ENCODE data around the gene ST7. TPM values are rescaled to one million over a fixed set of nuclear protein-coding genes. Genes with fewer than 3 reads are reported as not detected.

The ST7 gene
- total and polyA plus RNA-seq, 8 donors: 7.5 to 49.0 (median 16.1) TPM

DNA sequence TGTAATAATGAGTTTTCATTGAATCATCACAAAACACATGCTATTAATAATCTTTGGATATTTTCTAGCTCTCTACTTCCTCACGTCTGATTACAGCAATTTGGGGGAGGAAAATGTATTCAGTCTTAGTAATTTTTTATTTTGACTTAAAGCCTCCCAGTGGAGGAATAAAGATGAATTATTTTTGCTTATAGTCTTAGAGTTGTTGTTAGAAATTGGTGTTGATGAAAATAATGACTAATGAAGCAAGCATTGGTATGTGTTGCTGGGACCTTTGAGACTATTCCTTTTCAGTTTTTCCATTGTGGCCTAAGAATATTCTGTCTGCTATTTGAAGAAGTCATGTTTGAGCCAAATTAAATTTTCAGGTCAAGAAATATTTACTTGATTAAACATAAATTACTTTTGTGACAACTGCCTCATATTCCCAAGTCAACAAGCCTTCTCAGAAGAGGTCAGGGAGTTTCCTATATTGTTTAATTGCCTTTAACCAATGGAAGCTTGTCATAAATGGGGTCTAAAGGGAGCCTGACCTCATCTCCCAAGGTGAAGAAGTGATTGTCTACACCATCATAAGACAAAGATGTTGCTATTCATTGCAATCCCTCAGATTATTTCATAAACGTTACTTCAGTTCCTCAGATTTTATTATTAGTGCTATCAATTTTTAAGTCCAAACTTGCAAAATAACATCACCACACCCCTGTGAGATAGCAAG lies 90.0 kb downstream of the ST7 start:
- intact Hi-C loops (cut with DNase I; ENCODE audit: low total_unique reads): no loop called here
- Histone ChIP-seq H3K4me1 (peaks cover 8 to 33% (median 20%) of the 10 kb centered on the region in 4 donors), H3K4me3 (no peak overlapping the region), H3K27me3 (no peaks in the 10 kb centered on the region), H3K36me3 (no peaks in the 10 kb centered on the region), H3K27ac (no peak overlapping the region), H3K9me3 (no peaks in the 10 kb centered on the region)
- DNase-seq: peak in 1 of 2 donors; percentile 28
- 34 to 62% (median 45%) methylated on average over 2 of the region's 2 CpGs for WGBS, 5 donors
- TF ChIP-seq, protein P1, sequence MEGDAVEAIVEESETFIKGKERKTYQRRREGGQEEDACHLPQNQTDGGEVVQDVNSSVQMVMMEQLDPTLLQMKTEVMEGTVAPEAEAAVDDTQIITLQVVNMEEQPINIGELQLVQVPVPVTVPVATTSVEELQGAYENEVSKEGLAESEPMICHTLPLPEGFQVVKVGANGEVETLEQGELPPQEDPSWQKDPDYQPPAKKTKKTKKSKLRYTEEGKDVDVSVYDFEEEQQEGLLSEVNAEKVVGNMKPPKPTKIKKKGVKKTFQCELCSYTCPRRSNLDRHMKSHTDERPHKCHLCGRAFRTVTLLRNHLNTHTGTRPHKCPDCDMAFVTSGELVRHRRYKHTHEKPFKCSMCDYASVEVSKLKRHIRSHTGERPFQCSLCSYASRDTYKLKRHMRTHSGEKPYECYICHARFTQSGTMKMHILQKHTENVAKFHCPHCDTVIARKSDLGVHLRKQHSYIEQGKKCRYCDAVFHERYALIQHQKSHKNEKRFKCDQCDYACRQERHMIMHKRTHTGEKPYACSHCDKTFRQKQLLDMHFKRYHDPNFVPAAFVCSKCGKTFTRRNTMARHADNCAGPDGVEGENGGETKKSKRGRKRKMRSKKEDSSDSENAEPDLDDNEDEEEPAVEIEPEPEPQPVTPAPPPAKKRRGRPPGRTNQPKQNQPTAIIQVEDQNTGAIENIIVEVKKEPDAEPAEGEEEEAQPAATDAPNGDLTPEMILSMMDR (IDR thresholded peaks at IDR 0.05): no peak
- TF ChIP-seq POLR2AphosphoS5 (IDR thresholded peaks at IDR 0.05) (no peak), POLR2A (IDR thresholded peaks at IDR 0.05) (no peak), EP300 (IDR thresholded peaks at IDR 0.05) (no peak)

DNA sequence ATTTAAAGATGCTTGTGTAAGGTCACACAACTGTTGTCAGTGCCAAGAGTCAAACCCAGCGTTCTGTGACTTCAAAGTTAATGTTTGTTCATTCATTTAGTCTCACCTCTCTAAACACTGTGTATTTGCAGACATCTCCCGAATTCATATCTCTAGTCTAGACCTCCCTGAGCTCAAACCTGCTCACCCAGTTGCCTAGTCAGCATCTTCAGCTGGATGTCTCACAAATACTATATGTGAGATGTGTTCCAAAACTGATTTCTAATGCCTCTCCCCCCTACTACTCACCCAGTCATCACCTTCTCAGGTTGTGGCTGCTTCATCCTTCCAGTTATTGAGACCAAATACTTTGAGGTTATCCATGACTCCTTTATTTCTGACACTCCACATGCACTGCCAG lies 91.4 kb downstream of the ST7 start:
- TF ChIP-seq POLR2AphosphoS5 (IDR thresholded peaks at IDR 0.05): no peak
- no peak for TF ChIP-seq EP300 (IDR thresholded peaks at IDR 0.05)
- TF ChIP-seq POLR2A (IDR thresholded peaks at IDR 0.05): no peak
- TF ChIP-seq, protein P1 (IDR thresholded peaks at IDR 0.05): no peak
- Histone ChIP-seq H3K4me3 (no peak overlapping the region), H3K9me3 (no peaks in the 10 kb centered on the region), H3K36me3 (no peaks in the 10 kb centered on the region), H3K27me3 (no peaks in the 10 kb centered on the region), H3K27ac (no peak overlapping the region), H3K4me1 (peaks cover 8 to 43% (median 25%) of the 10 kb centered on the region in 4 donors)
- DNase-seq: no peak
- intact Hi-C loops (cut with DNase I; ENCODE audit: low total_unique reads): no loop called here
- 58 to 86% (median 66%) methylated on average over 2 of the region's 2 CpGs for WGBS, 5 donors

- WGBS, 5 donors: 78 to 90% (median 84%) methylated on average over 4 of the region's 4 CpGs
Measured at GRCh38 chr7:117045927-117046710, 92.8 kb downstream of the ST7 start.

DNA sequence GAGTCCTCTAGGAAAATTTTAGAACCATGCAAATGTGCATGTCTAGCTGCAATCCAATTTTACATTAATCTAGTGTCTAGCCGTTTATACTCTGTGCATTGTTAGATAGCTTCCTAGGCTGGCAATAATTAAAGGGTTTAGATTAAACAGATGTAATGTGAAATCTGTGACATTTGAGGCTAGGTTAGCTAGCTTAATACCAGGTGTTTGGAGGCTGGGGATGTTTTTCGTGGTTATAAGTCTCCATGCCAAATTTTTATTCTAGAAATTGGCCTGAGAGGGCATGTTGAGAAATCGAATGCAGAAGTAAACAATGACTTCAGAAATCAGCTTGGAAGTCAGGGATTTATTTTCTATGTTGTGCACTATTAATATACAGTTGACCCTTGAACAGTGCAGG lies 94.2 kb downstream of the ST7 start:
- intact Hi-C loops (cut with DNase I; ENCODE audit: low total_unique reads): no loop called here
- H3K27ac ChIP-seq: no peak overlapping the region
- whole genome bisulfite sequencing, 5 donors: 23 to 41% (median 35%) methylated on average over 3 of the region's 3 CpGs

More at GRCh38 chr7:117045927-117046710, 92.8 kb downstream of the ST7 start:
- no peak for DNase-seq
- TF ChIP-seq POLR2A (IDR thresholded peaks at IDR 0.05) (no peak), POLR2AphosphoS5 (IDR thresholded peaks at IDR 0.05) (no peak), EP300 (IDR thresholded peaks at IDR 0.05) (no peak)
- TF ChIP-seq, protein P1 (IDR thresholded peaks at IDR 0.05): no peak
- Histone ChIP-seq H3K27me3 (no peaks in the 10 kb centered on the region), H3K27ac (no peak overlapping the region), H3K36me3 (no peaks in the 10 kb centered on the region), H3K4me1 (peaks cover 8 to 43% (median 25%) of the 10 kb centered on the region in 4 donors), H3K4me3 (no peak overlapping the region), H3K9me3 (no peaks in the 10 kb centered on the region)
- intact Hi-C loops (cut with DNase I; ENCODE audit: low total_unique reads): no loop called here

More for the DNA sequence above, 94.2 kb downstream of the ST7 start:
- Histone ChIP-seq H3K4me3 (no peak overlapping the region), H3K9me3 (no peaks in the 10 kb centered on the region), H3K4me1 (peaks cover 8 to 52% (median 29%) of the 10 kb centered on the region in 4 donors), H3K36me3 (no peaks in the 10 kb centered on the region), H3K27me3 (no peaks in the 10 kb centered on the region)
- TF ChIP-seq, protein P1 (IDR thresholded peaks at IDR 0.05): no peak
- no peak for TF ChIP-seq POLR2AphosphoS5 (IDR thresholded peaks at IDR 0.05)
- TF ChIP-seq EP300 (IDR thresholded peaks at IDR 0.05): no peak
- no peak for TF ChIP-seq POLR2A (IDR thresholded peaks at IDR 0.05)
- DNase-seq: no peak
